GM21717 (cell line): ENCODE measurements around the gene RASL10A.

ENCODE experiments used
- ATAC-seq: cut with Tn5 transposase; IDR thresholded peaks from one replicate; pipeline ENCODE4 v1.9.1; 2021; ENCODE audit warnings: mild to moderate bottlenecking, moderate library complexity; ENCODE audit not compliant: unreplicated experiment

RASL10A gene

GRCh38 chr22:29339381-29340235, 24.1 kb upstream of the RASL10A start:
- ATAC-seq, result no peak

- ATAC-seq, result no peak
Measured at GRCh38 chr22:29338398-29338797, 22.9 kb upstream of the RASL10A start.

- no peak for ATAC-seq
Measured at GRCh38 chr22:29337631-29338284, 22.3 kb upstream of the RASL10A start.

- no peak for ATAC-seq
Measured at GRCh38 chr22:29336751-29337490, 21.4 kb upstream of the RASL10A start.

GRCh38 chr22:29335656-29336055, 20.2 kb upstream of the RASL10A start:
- ATAC-seq, result no peak

- ATAC-seq, result no peak
Measured at GRCh38 chr22:29334696-29335344, 19.3 kb upstream of the RASL10A start.

- no peak for ATAC-seq
Measured at GRCh38 chr22:29334148-29334547, 18.7 kb upstream of the RASL10A start.

GRCh38 chr22:29332886-29333496, 17.5 kb upstream of the RASL10A start:
- ATAC-seq, result no peak

GRCh38 chr22:29331658-29332300, 16.3 kb upstream of the RASL10A start:
- ATAC-seq, result no peak

GRCh38 chr22:29331213-29331612, 15.7 kb upstream of the RASL10A start:
- ATAC-seq, result no peak

- ATAC-seq, result no peak
Measured at GRCh38 chr22:29330753-29331152, 15.3 kb upstream of the RASL10A start.

- no peak for ATAC-seq
Measured at GRCh38 chr22:29330291-29330690, 14.8 kb upstream of the RASL10A start.

- ATAC-seq, result no peak
Measured at GRCh38 chr22:29329581-29329980, 14.1 kb upstream of the RASL10A start.

GRCh38 chr22:29328566-29329500, 13.3 kb upstream of the RASL10A start:
- ATAC-seq, result no peak

GRCh38 chr22:29328055-29328454, 12.6 kb upstream of the RASL10A start:
- ATAC-seq, result no peak

- ATAC-seq, result no peak
Measured at GRCh38 chr22:29327089-29327764, 11.7 kb upstream of the RASL10A start.

GRCh38 chr22:29326481-29326880, 11.0 kb upstream of the RASL10A start:
- no peak for ATAC-seq

- ATAC-seq, result no peak
Measured at GRCh38 chr22:29325785-29326315, 10.4 kb upstream of the RASL10A start.
